GM18519 (cell line): ENCODE data around the gene CMKLR1.
A peak's percentile ranks its signal among the peaks of the same experiment; 100 is the strongest.

Experiments used
- ATAC-seq: cut with Tn5 transposase; IDR thresholded peaks from one replicate; pipeline ENCODE4 v1.9.1; 2021; ENCODE audit warnings: mild to moderate bottlenecking, moderate library complexity; ENCODE audit not compliant: unreplicated experiment, low FRiP score

CMKLR1 gene

GRCh38 chr12:108363165-108363564 is 24.1 kb upstream of the CMKLR1 start:
- ATAC-seq: no peak

- ATAC-seq: no peak
These were observed 22.5 kb upstream of the CMKLR1 start for GRCh38 chr12:108361606-108362005.

- peak; percentile 55 for ATAC-seq
These were observed 21.4 kb upstream of the CMKLR1 start for GRCh38 chr12:108360487-108360886.

GRCh38 chr12:108360057-108360456 is 20.9 kb upstream of the CMKLR1 start:
- no peak for ATAC-seq

GRCh38 chr12:108358580-108358965 is 19.5 kb upstream of the CMKLR1 start:
- ATAC-seq: no peak

GRCh38 chr12:108357834-108358579 is 18.9 kb upstream of the CMKLR1 start:
- ATAC-seq: no peak

GRCh38 chr12:108356835-108357806 is 18.0 kb upstream of the CMKLR1 start:
- no peak for ATAC-seq

- ATAC-seq: no peak
These were observed 16.0 kb upstream of the CMKLR1 start for GRCh38 chr12:108355069-108355468.

DNA sequence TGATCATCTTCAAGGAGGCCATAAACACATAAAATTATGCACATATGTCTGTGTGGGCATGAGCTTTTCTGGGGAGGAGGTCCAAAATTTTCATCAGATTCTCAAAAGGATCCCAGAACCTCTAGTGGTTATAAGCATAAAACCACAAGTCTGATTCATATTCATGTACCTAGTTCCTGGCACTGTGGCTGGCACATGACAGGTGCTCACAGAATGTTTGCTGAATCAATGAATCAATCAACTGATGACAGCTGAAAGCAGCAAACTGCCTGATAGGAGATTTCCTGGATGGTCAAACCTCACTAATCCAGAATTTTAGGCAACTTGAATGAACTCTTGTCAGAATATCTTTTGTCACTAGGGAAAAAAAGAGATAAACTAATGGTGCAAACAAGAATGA is 13.5 kb upstream of the CMKLR1 start:
- ATAC-seq: no peak

- ATAC-seq: no peak
These were observed 11.4 kb upstream of the CMKLR1 start for GRCh38 chr12:108350511-108350910.

GRCh38 chr12:108349278-108349688 is 10.2 kb upstream of the CMKLR1 start:
- no peak for ATAC-seq

- ATAC-seq: no peak
These were observed 9.7 kb upstream of the CMKLR1 start for GRCh38 chr12:108348842-108349241.

- ATAC-seq: no peak
These were observed 7.9 kb upstream of the CMKLR1 start for GRCh38 chr12:108346727-108347710.

DNA sequence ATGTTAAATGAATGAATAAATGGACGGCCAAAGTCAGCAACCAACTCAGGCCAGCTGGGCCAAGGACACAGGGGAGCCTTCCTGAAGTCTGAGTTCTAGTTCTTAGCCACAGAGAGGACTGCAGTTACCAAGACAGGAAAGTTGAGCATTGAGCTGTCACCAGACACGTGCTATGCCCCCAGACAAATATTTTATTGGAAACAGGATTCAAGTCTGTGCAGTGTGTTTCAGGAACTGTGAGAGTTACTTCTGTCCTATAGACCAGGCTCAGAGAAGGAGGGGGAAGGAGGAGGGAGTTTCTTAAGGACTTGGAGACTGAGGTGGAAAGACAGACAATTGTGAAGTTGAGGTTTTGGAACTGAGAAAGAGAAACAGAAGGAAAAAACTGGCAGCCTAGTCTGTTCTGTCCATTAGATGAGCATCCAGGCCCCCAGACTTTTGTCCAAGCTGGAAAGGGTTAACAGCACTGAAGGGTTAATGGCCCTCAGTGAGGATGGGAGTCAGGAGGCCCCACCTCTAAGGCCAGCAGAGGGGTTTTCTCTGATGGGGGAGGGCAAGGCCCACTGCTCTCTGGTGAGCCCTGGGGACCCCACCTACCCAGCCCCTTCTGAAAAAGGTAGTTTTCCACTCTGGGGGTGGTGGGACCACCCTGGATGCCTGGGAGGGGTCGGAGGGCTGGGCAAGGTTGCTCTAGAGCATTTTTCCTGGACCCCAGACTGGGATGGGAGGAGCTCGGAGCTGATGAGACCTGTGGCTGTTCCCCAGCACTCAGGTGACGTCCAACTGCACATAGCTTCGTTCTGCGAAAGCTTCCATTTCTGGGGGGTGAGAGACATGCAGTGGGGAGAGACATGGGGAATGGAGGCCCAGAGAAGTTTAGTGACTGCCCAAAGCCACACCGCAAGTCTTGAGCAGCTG is 6.9 kb upstream of the CMKLR1 start:
- ATAC-seq: no peak

GRCh38 chr12:108342985-108343384 is 3.9 kb upstream of the CMKLR1 start:
- no peak for ATAC-seq

DNA sequence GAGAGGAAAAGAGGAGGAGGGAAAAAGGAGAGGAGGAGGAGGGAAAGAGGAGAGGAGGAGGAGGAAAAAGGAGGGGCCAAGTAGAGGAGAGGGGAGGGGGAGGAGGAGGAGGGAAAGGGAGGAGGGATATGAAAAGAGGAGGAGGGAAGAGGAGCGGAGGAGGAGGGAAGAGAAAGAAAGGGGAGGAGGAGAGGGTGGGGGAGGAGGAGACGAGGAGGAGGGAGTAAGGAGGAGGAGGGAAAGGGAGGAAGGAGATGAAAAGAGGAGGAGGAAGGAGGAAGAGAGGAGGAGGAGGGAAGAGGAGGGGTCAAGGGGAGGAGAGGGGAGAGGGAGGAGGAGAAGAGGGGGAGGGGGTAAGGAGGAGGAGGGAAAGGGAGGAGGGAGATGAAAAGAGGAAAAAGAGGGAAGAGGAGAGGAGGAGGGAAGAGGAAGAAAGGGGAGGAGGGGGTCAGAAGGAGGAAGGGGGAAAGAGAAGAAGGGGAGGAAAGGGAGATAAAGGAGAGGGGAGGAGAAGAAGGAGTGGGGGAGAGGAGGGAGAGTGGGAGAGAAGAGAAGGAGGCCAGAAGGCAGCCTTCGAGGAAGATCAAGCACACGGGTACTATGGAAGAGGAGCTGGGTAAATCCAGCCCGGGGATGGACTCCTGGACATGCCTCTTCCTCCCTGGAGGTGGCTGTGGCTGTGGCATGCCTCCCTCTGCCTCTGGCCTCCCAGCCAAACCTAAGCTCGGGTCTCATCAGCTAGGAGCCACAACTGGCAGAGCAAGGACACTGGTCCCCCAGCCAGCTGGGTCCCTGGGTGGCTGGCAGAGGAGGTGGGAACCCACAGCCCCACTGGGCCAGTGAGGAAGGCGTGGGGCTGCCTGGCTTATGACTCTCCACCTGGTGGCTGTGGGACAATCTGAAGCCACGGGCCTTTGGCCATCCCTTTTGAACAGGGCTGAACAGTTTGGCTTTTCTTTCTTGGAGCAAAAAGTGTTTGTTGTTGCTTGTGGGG is 3.0 kb upstream of the CMKLR1 start:
- no peak for ATAC-seq

DNA sequence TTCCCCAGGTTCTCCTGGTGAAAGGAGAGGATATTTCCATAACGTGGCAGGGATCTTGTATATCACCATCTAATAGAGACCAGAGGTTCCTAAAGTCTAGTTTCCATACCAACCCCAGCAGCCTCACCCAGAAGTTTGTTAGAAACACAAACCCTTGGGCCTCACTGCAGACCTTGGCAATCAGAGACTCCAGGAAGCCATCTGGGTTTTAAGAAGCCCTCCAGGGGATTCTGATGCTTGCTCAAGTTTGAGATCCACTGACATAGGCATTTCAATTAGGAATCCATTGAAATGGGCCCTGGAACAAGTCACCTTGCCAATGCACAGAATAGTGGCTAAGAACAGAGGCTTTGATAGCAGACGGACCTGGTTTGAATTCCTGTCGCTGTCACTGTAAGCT is 2.2 kb upstream of the CMKLR1 start:
- ATAC-seq: no peak

- ATAC-seq: no peak
These were observed 926 bp upstream of the CMKLR1 start for GRCh38 chr12:108340037-108340436.
